ENCODE data around the gene TMSB10. TPM values are rescaled to one million over a fixed set of nuclear protein-coding genes. Genes with fewer than 3 reads are reported as not detected.

Gene TMSB10
- polyA plus RNA-seq, 4 donors, result 1,047 to 3,566 (median 2,651) TPM

DNA sequence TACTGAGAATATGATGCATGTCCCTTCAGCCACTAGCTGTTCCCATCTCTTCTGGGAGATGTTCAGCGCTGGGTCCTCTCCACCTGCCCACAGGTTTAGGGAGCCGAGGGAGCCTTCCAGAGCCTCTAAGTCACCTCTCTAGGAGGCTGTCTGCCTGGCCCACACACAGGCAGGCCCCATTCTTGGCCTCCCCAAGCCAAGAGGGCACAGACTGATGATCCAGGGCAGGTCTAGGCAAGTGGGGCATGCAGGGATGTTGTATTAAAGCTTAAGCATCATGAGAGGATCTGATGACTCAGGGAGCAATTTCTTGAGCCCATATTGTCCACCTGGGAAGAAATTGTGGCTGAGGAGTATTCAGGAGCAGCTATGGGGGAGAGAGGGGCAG, 19.9 kb downstream of the TMSB10 start:
- Histone ChIP-seq H3K4me1 (ENCODE audit: control insufficient read depth in 3 of 3, insufficient read depth in 2 of 3, low read depth in 1 of 3, low read length in 2 of 3) (peaks cover 2 to 10% (median 3%) of the 10 kb centered on the region in 3 donors), H3K27ac (ENCODE audit: low read depth in 1 of 3, low read length in 2 of 3) (peak overlapping the region in 2 of 3 donors; percentile 12 to 75), H3K27me3 (ENCODE audit: control insufficient read depth in 3 of 3, insufficient read depth in 3 of 3, low read length in 3 of 3) (no peaks in the 10 kb centered on the region), H3K9me3 (ENCODE audit: control insufficient read depth in 2 of 2, insufficient read depth in 1 of 2, low read depth in 1 of 2, low read length in 1 of 2) (no peaks in the 10 kb centered on the region), H3K4me3 (ENCODE audit: low read depth in 1 of 3, low read length in 3 of 3) (no peak overlapping the region), H3K36me3 (ENCODE audit: control insufficient read depth in 3 of 3, insufficient read depth in 2 of 3, low read depth in 1 of 3, low read length in 3 of 3) (no peaks in the 10 kb centered on the region)
- FAIRE-seq (no peak), DNase-seq (no peak)
- 85 to 100% (median 96%) methylated on average over 2 of the region's 2 CpGs for WGBS, 3 donors

DNA sequence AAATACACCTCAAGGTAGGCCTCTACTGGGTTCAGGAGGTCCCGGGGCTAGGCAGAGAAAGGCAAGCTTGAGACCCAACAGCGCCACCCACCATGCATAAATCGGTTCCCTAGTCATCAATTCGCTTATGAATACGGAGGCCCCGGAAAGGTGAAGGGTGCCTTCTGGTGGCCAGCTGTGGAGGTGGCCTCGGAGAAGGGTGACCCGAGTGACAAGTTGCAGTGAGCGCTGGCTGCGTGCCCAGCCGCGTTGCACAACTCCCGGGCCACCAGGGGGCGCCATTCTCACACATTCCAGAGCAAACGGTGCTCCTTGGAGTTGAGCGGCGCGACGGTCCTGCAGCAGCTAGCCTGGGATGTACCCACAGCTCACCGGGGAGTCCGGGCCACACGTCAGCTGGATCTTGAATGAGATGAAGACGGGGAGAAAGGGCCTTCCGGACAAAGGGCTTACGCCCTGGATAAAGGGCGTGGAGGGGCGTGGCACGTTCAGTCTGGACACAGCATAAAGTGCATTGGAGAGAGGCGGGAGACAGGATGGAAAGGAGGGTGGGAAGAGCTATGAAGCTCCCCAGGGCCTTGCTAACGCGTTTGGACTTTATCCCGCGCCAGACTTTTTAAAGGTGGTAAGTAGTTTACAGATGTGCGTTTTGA, 20.4 kb downstream of the TMSB10 start:
- H3K36me3 ChIP-seq (ENCODE audit: control insufficient read depth in 3 of 3, insufficient read depth in 2 of 3, low read depth in 1 of 3, low read length in 3 of 3), result no peaks in the 10 kb centered on the region
- WGBS, 3 donors, result 1 to 5% (median 3%) methylated on average over 32 to 34 of the region's 34 CpGs
- H3K4me1 ChIP-seq (ENCODE audit: control insufficient read depth in 3 of 3, insufficient read depth in 2 of 3, low read depth in 1 of 3, low read length in 2 of 3), result peaks cover 0 to 8% (median 3%) of the 10 kb centered on the region in 3 donors
- H3K9me3 ChIP-seq (ENCODE audit: control insufficient read depth in 2 of 2, insufficient read depth in 1 of 2, low read depth in 1 of 2, low read length in 1 of 2), result no peaks in the 10 kb centered on the region
- DNase-seq, result peak; percentile 97 to 98
- peak overlapping the region in 2 of 3 donors; percentile 21 to 39 for H3K4me3 ChIP-seq (ENCODE audit: low read depth in 1 of 3, low read length in 3 of 3)
- FAIRE-seq, result no peak
- H3K27me3 ChIP-seq (ENCODE audit: control insufficient read depth in 3 of 3, insufficient read depth in 3 of 3, low read length in 3 of 3), result no peaks in the 10 kb centered on the region
- peak overlapping the region in 2 of 3 donors; percentile 12 to 75 for H3K27ac ChIP-seq (ENCODE audit: low read depth in 1 of 3, low read length in 2 of 3)

DNA sequence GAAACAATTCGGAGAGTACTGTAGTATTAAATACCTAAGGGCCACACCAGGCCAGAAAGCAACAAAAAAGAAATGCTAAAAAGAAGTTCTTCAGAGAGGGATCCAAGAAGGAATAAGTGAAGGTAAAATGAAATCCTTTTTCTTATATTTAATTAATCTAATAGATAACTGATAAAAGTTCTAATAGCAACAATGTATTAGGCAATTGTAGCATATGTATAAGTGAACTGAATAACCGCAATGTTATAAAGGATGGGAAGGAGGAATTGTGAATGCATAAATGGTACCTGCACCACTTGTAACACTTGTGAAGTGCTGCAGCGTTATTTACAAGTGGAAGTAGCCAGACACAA, 21.8 kb downstream of the TMSB10 start:
- 45 to 48% (median 47%) methylated on average over 3 of the region's 3 CpGs for WGBS, 3 donors
- H3K9me3 ChIP-seq (ENCODE audit: control insufficient read depth in 2 of 2, insufficient read depth in 1 of 2, low read depth in 1 of 2, low read length in 1 of 2), result no peaks in the 10 kb centered on the region
- H3K36me3 ChIP-seq (ENCODE audit: control insufficient read depth in 3 of 3, insufficient read depth in 2 of 3, low read depth in 1 of 3, low read length in 3 of 3), result no peaks in the 10 kb centered on the region
- no peaks in the 10 kb centered on the region for H3K27me3 ChIP-seq (ENCODE audit: control insufficient read depth in 3 of 3, insufficient read depth in 3 of 3, low read length in 3 of 3)
- H3K4me3 ChIP-seq (ENCODE audit: low read depth in 1 of 3, low read length in 3 of 3), result no peak overlapping the region
- H3K4me1 ChIP-seq (ENCODE audit: control insufficient read depth in 3 of 3, insufficient read depth in 2 of 3, low read depth in 1 of 3, low read length in 2 of 3), result peaks cover 0 to 8% (median 3%) of the 10 kb centered on the region in 3 donors
- H3K27ac ChIP-seq (ENCODE audit: low read depth in 1 of 3, low read length in 2 of 3), result no peak overlapping the region
- FAIRE-seq, result no peak
- no peak for DNase-seq

DNA sequence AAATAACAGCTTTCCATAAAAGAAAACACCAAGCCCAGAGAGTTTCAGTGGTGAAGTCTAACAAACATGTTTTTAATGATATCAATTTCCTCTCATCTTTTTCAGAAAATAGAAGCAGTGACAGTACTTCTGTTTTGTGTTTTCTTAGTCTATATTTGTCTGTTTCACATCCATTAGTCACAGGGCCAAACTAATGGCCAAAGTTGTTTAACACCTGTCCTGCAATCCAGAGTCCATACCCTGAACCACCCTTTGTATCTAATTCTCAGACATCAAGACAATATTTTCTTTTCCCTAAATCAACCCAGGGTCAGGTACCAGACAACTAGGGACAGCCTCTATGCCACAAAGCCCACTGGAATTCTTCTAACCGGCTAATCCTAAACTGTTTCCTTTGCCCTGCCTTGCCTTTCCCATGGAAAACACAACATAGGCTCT, 25.9 kb downstream of the TMSB10 start:
- H3K27ac ChIP-seq (ENCODE audit: low read depth in 1 of 3, low read length in 2 of 3), result no peak overlapping the region
- H3K36me3 ChIP-seq (ENCODE audit: control insufficient read depth in 3 of 3, insufficient read depth in 2 of 3, low read depth in 1 of 3, low read length in 3 of 3), result no peaks in the 10 kb centered on the region
- no peak for DNase-seq
- FAIRE-seq, result no peak
- no peaks in the 10 kb centered on the region for H3K27me3 ChIP-seq (ENCODE audit: control insufficient read depth in 3 of 3, insufficient read depth in 3 of 3, low read length in 3 of 3)
- no peaks in the 10 kb centered on the region for H3K9me3 ChIP-seq (ENCODE audit: control insufficient read depth in 2 of 2, insufficient read depth in 1 of 2, low read depth in 1 of 2, low read length in 1 of 2)
- no peak overlapping the region for H3K4me3 ChIP-seq (ENCODE audit: low read depth in 1 of 3, low read length in 3 of 3)
- H3K4me1 ChIP-seq (ENCODE audit: control insufficient read depth in 3 of 3, insufficient read depth in 2 of 3, low read depth in 1 of 3, low read length in 2 of 3), result peaks cover 0 to 5% (median 0%) of the 10 kb centered on the region in 3 donors
- 72 to 93% (median 91%) methylated on average over 1 of the region's 1 CpG for WGBS, 3 donors

DNA sequence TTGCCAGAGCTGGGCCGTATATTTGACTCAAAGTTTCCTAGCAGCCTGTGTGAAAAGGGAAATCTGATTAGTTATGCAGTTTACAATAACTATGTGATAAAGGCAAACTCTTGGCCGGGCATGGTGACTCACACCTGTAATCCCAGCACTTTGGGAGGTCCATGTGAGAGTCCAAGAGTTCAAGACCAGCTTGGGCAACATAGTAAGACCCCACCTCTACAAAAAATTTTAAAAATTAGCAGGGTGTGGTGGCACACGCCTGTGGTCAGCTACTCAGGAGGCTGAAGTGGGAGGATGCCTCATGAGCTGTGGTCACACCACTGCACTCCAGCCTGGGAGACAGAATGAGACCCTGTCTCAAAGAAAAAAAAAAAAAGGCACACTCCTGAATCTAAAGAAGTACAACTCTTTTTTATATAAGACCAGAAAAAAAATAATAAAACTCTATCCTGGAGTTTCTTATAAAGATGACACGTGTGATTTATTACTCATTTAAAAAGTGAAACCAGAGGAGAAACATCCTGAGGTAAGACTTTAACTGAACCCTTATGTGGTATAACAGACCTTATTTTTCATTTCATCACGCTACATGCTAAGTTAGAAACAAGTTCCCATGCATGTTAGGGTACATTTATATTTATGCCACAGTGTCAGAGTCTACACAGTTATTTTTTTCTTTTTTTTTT, 32.9 kb downstream of the TMSB10 start:
- Histone ChIP-seq H3K27me3 (ENCODE audit: control insufficient read depth in 3 of 3, insufficient read depth in 3 of 3, low read length in 3 of 3) (no peaks in the 10 kb centered on the region), H3K27ac (ENCODE audit: low read depth in 1 of 3, low read length in 2 of 3) (no peak overlapping the region), H3K9me3 (ENCODE audit: control insufficient read depth in 2 of 2, insufficient read depth in 1 of 2, low read depth in 1 of 2, low read length in 1 of 2) (no peaks in the 10 kb centered on the region), H3K36me3 (ENCODE audit: control insufficient read depth in 3 of 3, insufficient read depth in 2 of 3, low read depth in 1 of 3, low read length in 3 of 3) (no peaks in the 10 kb centered on the region), H3K4me3 (ENCODE audit: low read depth in 1 of 3, low read length in 3 of 3) (no peak overlapping the region), H3K4me1 (ENCODE audit: control insufficient read depth in 3 of 3, insufficient read depth in 2 of 3, low read depth in 1 of 3, low read length in 2 of 3) (no peaks in the 10 kb centered on the region)
- WGBS, 3 donors, result 41 to 53% (median 41%) methylated on average over 5 of the region's 5 CpGs
- FAIRE-seq, result no peak
- peak in 1 of 2 donors; percentile 88 for DNase-seq

DNA sequence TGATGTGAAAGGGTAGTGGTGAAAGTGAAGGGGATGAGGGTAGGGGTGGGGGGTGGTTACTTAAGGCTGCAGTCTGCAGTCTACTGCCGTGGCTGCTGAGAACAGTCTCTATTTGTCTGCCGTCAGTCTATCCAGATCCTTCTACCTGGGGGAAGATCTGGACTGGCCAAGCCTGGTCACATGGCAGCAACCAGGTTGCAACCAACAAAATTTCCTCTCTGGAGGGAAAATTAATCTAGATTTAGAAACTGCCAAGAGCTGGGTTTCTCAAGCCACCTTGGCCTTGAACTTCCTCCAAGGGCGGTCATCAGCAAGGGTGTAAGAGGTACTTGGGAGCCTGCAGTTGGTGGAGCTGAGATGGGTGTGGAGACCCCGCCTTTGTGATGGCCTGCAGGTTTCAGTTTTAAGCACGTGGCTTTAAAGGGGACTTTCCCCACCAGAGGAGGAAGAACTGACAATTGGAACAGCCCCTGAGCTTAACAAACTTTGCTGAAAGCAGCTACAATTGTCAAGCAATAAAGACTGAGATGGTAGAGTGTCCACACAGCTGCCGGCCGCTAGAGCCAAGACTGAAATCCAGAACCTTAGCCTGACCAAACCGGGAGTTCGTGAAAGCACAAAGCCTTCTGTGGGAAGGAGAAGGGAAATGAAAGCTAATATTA, 34.1 kb downstream of the TMSB10 start:
- FAIRE-seq (no peak), DNase-seq (peak; percentile 41 to 67)
- H3K27me3 ChIP-seq (ENCODE audit: control insufficient read depth in 3 of 3, insufficient read depth in 3 of 3, low read length in 3 of 3), result no peaks in the 10 kb centered on the region
- H3K4me3 ChIP-seq (ENCODE audit: low read depth in 1 of 3, low read length in 3 of 3), result no peak overlapping the region
- no peaks in the 10 kb centered on the region for H3K36me3 ChIP-seq (ENCODE audit: control insufficient read depth in 3 of 3, insufficient read depth in 2 of 3, low read depth in 1 of 3, low read length in 3 of 3)
- WGBS, 3 donors, result 28 to 50% (median 44%) methylated on average over 9 of the region's 9 CpGs
- no peaks in the 10 kb centered on the region for H3K4me1 ChIP-seq (ENCODE audit: control insufficient read depth in 3 of 3, insufficient read depth in 2 of 3, low read depth in 1 of 3, low read length in 2 of 3)
- no peaks in the 10 kb centered on the region for H3K9me3 ChIP-seq (ENCODE audit: control insufficient read depth in 2 of 2, insufficient read depth in 1 of 2, low read depth in 1 of 2, low read length in 1 of 2)
- peak overlapping the region in 2 of 3 donors; percentile 45 to 85 for H3K27ac ChIP-seq (ENCODE audit: low read depth in 1 of 3, low read length in 2 of 3)

DNA sequence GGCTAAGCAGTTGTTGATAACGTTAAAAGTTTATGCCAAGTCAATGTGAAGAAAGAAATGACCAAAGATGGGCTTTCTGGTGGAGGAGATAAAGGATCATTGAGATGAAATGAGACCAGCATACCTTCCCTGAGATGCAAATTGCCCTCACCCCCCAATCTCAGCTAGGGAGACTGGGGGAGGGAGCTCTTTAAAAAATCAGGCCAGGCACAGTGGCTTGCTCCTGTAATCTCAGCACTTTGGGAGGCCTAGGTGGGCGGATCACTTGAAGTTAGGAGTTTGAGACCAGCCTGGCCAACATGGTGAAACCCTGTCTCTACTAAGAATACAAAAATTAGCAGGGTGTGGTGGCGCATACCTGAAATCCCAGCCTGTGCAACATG, 34.6 kb downstream of the TMSB10 start:
- H3K27ac ChIP-seq (ENCODE audit: low read depth in 1 of 3, low read length in 2 of 3), result peak overlapping the region in 1 of 3 donors; percentile 85
- no peak overlapping the region for H3K4me3 ChIP-seq (ENCODE audit: low read depth in 1 of 3, low read length in 3 of 3)
- WGBS, 3 donors, result 63 to 78% (median 69%) methylated on average over 3 of the region's 3 CpGs

DNA sequence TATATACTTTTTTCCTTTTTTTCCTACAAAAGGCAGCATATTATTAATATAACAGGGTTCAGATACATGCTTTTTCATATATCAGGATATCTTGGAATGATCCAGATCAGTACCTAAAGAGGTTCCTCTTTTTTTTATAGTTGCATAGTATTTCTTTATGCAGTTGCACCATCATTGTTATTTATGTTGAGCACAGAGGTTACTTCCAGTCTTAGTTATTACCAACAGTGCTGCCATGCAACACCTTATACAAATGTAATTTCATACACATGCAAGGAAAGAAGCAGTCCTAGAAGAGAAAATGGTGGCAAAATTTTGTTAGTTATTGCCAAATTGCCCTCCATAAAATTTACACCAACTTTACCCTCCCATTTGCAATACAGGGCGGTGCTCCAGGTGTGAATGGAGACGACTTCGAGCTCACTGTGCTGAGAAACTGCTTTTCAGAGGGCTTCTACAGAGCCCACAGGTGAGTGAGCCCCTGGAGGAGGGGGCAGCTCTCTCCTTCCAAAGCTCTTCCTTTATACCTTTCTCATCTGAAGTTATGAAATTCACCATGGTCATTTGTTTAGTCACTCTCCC, 35.5 kb downstream of the TMSB10 start:
- no peak for DNase-seq
- H3K9me3 ChIP-seq (ENCODE audit: control insufficient read depth in 2 of 2, insufficient read depth in 1 of 2, low read depth in 1 of 2, low read length in 1 of 2), result no peaks in the 10 kb centered on the region
- H3K4me3 ChIP-seq (ENCODE audit: low read depth in 1 of 3, low read length in 3 of 3), result no peak overlapping the region
- WGBS, 3 donors, result 43 to 67% (median 65%) methylated on average over 3 of the region's 3 CpGs
- no peak overlapping the region for H3K27ac ChIP-seq (ENCODE audit: low read depth in 1 of 3, low read length in 2 of 3)
- no peaks in the 10 kb centered on the region for H3K27me3 ChIP-seq (ENCODE audit: control insufficient read depth in 3 of 3, insufficient read depth in 3 of 3, low read length in 3 of 3)
- peaks cover 0 to 3% (median 0%) of the 10 kb centered on the region in 3 donors for H3K4me1 ChIP-seq (ENCODE audit: control insufficient read depth in 3 of 3, insufficient read depth in 2 of 3, low read depth in 1 of 3, low read length in 2 of 3)
- no peak for FAIRE-seq
- no peaks in the 10 kb centered on the region for H3K36me3 ChIP-seq (ENCODE audit: control insufficient read depth in 3 of 3, insufficient read depth in 2 of 3, low read depth in 1 of 3, low read length in 3 of 3)

More for the DNA sequence above, 34.6 kb downstream of the TMSB10 start:
- H3K9me3 ChIP-seq (ENCODE audit: control insufficient read depth in 2 of 2, insufficient read depth in 1 of 2, low read depth in 1 of 2, low read length in 1 of 2), result no peaks in the 10 kb centered on the region
- H3K4me1 ChIP-seq (ENCODE audit: control insufficient read depth in 3 of 3, insufficient read depth in 2 of 3, low read depth in 1 of 3, low read length in 2 of 3), result no peaks in the 10 kb centered on the region
- no peaks in the 10 kb centered on the region for H3K27me3 ChIP-seq (ENCODE audit: control insufficient read depth in 3 of 3, insufficient read depth in 3 of 3, low read length in 3 of 3)
- no peak for FAIRE-seq
- H3K36me3 ChIP-seq (ENCODE audit: control insufficient read depth in 3 of 3, insufficient read depth in 2 of 3, low read depth in 1 of 3, low read length in 3 of 3), result no peaks in the 10 kb centered on the region
- no peak for DNase-seq
